OCI-LY1 (cell line): ENCODE data around the gene IFRD2.

Experiments
- H2AFZ ChIP-seq: fragments of 200-600 bp; sonication (generic), shearing (Covaris generic); 2 replicates; pipeline ENCODE4 v1.6.0; 2014; ENCODE audit warnings: antibody characterized with exemption, mild to moderate bottlenecking, low read length
- H3F3A ChIP-seq: fragments of 200-600 bp; sonication (generic), shearing (Covaris generic); 2 replicates; pipeline ENCODE4 v1.6.0; 2014; ENCODE audit warnings: mild to moderate bottlenecking, antibody characterized with exemption, low read length, moderate library complexity; ENCODE audit not compliant: insufficient read depth
- H3K27ac ChIP-seq: fragments of 200-600 bp; sonication (generic); 2 replicates; pipeline ENCODE4 v1.5.1; 2014; ENCODE audit warnings: low read length, mixed run types, mild to moderate bottlenecking, low read depth; ENCODE audit not compliant: poor library complexity, severe bottlenecking
- H3K27me3 ChIP-seq: fragments of 200-600 bp; sonication (generic); 2 replicates; pipeline ENCODE4 v1.6.0; 2014; ENCODE audit warnings: antibody characterized with exemption, mild to moderate bottlenecking, low read length, moderate library complexity; ENCODE audit not compliant: insufficient read depth
- H3K36me3 ChIP-seq: fragments of 200-600 bp; sonication (generic); 2 replicates; pipeline ENCODE4 v1.6.1; 2014; ENCODE audit warnings: mild to moderate bottlenecking, antibody characterized with exemption, low read length, moderate library complexity, mixed read lengths; ENCODE audit not compliant: insufficient read depth
- H3K4me1 ChIP-seq: fragments of 200-600 bp; sonication (generic); 2 replicates; pipeline ENCODE4 v1.5.1; 2014; ENCODE audit warnings: mild to moderate bottlenecking, low read length, moderate library complexity; ENCODE audit not compliant: insufficient read depth, severe bottlenecking
- H3K4me2 ChIP-seq: fragments of 200-600 bp; sonication (generic), shearing (Covaris generic); 2 replicates; pipeline ENCODE4 v1.6.1; 2014; ENCODE audit warnings: low read length
- H3K4me3 ChIP-seq: fragments of 200-600 bp; sonication (generic); 2 replicates; pipeline ENCODE4 v1.5.1; 2014; ENCODE audit warnings: low read length, low read depth, mild to moderate bottlenecking, mixed read lengths; ENCODE audit not compliant: poor library complexity, severe bottlenecking
- H3K79me2 ChIP-seq: fragments of 200-600 bp; shearing (Covaris generic); 2 replicates; pipeline ENCODE4 v1.6.1; 2016; ENCODE audit warnings: mixed run types, low read length, mixed read lengths; ENCODE audit not compliant: insufficient read depth
- H3K9ac ChIP-seq: fragments of 200-600 bp; sonication (generic), shearing (Covaris generic); 2 replicates; pipeline ENCODE4 v1.6.1; 2014; ENCODE audit warnings: mild to moderate bottlenecking, low read length, mixed read lengths
- H3K9me2 ChIP-seq: fragments of 200-600 bp; sonication (generic), shearing (Covaris generic); 2 replicates; pipeline ENCODE4 v1.6.1; 2014; ENCODE audit warnings: low read depth, mild to moderate bottlenecking, low read length, mixed read lengths
- H3K9me3 ChIP-seq: fragments of 200-600 bp; shearing (Covaris generic); 2 replicates; pipeline ENCODE4 v1.6.1; 2014; ENCODE audit warnings: low read length, mixed read lengths
- H4K20me1 ChIP-seq: fragments of 200-600 bp; sonication (generic), shearing (Covaris generic); 2 replicates; pipeline ENCODE4 v1.6.0; 2016; ENCODE audit warnings: mild to moderate bottlenecking, low read length; ENCODE audit not compliant: insufficient read depth
- CTCF ChIP-seq: fragments of 200-600 bp; sonication (generic), shearing (Covaris generic); IDR thresholded peaks from 2 replicates; pipeline ENCODE4 v1.5.1; 2017; ENCODE audit warnings: mild to moderate bottlenecking, antibody characterized with exemption, low read length, moderate library complexity, mixed read lengths
- EZH2 ChIP-seq: fragments of 200-600 bp; sonication (generic), shearing (Covaris generic); IDR thresholded peaks from 2 replicates; pipeline ENCODE4 v1.8.0; 2017; ENCODE audit warnings: borderline replicate concordance, mixed run types, mild to moderate bottlenecking, antibody characterized with exemption, low read length, moderate library complexity, mixed read lengths

IFRD2 gene

GRCh38 chr3:50297896-50298725 lies 5.9 kb upstream of the IFRD2 start:
- Histone ChIP-seq H3K4me3 (peak overlapping the region; percentile 93), H3K9me2 (no peaks in the 10 kb centered on the region), H3K9ac (peak overlapping the region; percentile 89; the same call in 1 of the 2 replicates), H3K4me2 (peak overlapping the region; percentile 98), H3K79me2 (no peaks in the 10 kb centered on the region), H2AFZ (no peak overlapping the region), H4K20me1 (no peaks in the 10 kb centered on the region), H3K27me3 (no peaks in the 10 kb centered on the region), H3F3A (no peaks in the 10 kb centered on the region), H3K27ac (no peak overlapping the region), H3K9me3 (no peaks in the 10 kb centered on the region), H3K4me1 (peaks cover 21% of the 10 kb centered on the region), H3K36me3 (no peaks in the 10 kb centered on the region)
- no peak for TF ChIP-seq CTCF
- TF ChIP-seq EZH2 = no peak

- no peaks in the 10 kb centered on the region for H4K20me1 ChIP-seq
- no peak overlapping the region for H3K27ac ChIP-seq
- H3K4me1 ChIP-seq = peaks cover 28% of the 10 kb centered on the region
- no peaks in the 10 kb centered on the region for H3K9me3 ChIP-seq
- no peaks in the 10 kb centered on the region for H3K27me3 ChIP-seq
- H3F3A ChIP-seq = no peaks in the 10 kb centered on the region
- H2AFZ ChIP-seq = no peak overlapping the region
- no peak overlapping the region for H3K4me3 ChIP-seq
- no peak overlapping the region for H3K4me2 ChIP-seq
- no peaks in the 10 kb centered on the region for H3K36me3 ChIP-seq
- TF ChIP-seq EZH2 (no peak), CTCF (no peak)
- H3K9ac ChIP-seq = no peak overlapping the region
- no peaks in the 10 kb centered on the region for H3K79me2 ChIP-seq
- H3K9me2 ChIP-seq = no peaks in the 10 kb centered on the region
Measured at GRCh38 chr3:50297384-50297775, 5.2 kb upstream of the IFRD2 start.

- Histone ChIP-seq H3K27me3 (no peaks in the 10 kb centered on the region), H2AFZ (no peak overlapping the region), H3K4me2 (no peak overlapping the region), H3K79me2 (peaks cover 2% of the 10 kb centered on the region), H3K9me2 (no peaks in the 10 kb centered on the region), H3K4me3 (no peak overlapping the region), H4K20me1 (no peaks in the 10 kb centered on the region), H3K27ac (no peak overlapping the region), H3F3A (no peaks in the 10 kb centered on the region), H3K36me3 (no peaks in the 10 kb centered on the region; the same call in 1 of the 2 replicates), H3K9me3 (no peaks in the 10 kb centered on the region), H3K9ac (no peak overlapping the region), H3K4me1 (peaks cover 28% of the 10 kb centered on the region)
- TF ChIP-seq EZH2 (no peak), CTCF (no peak)
Measured at GRCh38 chr3:50296721-50297383, 4.6 kb upstream of the IFRD2 start.
